GM18858 (cell line): Measurements from ENCODE around the gene JUP.

Experiments used
- ATAC-seq: cut with Tn5 transposase; IDR thresholded peaks from one replicate; pipeline ENCODE4 v1.9.1; 2021; ENCODE audit not compliant: unreplicated experiment

JUP gene

GRCh38 chr17:41760878-41761277 is 25.6 kb downstream of the JUP start:
- no peak for ATAC-seq

DNA sequence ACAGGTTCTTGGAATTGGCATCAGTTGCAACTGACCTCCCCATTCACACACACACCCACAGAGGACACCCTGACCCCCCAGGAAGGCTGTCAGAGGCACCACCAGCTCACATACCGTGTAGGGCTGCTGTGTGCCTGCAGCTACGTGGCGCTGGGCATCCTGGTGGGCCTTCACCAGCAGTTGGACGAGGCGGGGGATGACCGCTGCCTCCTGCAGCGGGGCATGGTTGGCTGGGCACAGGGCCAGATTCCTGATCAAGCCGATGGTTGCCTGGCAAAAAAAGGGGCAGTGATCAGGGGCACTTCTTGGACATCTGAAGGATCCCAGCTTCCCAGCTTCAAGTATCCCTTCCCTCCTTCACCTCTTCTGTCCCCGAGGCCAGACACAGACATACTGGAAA is 27.9 kb downstream of the JUP start:
- ATAC-seq = no peak

DNA sequence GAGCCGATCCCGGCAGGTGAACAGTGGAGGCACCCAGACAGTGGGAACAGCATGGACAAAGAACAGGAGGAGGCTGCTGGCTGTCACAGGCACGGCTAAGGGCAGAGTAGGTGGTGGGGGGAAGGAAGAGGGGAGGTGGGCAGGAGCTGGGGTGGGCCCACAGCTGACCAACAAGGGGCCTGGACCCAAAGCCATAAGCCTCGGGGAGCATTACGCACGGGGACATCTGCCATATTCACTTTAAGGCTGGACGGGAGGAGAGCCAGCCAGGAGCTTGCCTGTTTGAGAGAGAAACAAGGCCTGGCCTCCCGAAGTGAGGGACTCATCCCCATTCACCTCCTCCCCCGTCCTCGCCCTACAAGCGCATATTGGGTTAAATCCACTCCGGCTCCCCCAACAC is 32.4 kb downstream of the JUP start:
- no peak for ATAC-seq

- no peak for ATAC-seq
Observed at GRCh38 chr17:41751288-41751687, 35.2 kb downstream of the JUP start.

GRCh38 chr17:41750862-41751261 is 35.6 kb downstream of the JUP start:
- ATAC-seq = no peak

DNA sequence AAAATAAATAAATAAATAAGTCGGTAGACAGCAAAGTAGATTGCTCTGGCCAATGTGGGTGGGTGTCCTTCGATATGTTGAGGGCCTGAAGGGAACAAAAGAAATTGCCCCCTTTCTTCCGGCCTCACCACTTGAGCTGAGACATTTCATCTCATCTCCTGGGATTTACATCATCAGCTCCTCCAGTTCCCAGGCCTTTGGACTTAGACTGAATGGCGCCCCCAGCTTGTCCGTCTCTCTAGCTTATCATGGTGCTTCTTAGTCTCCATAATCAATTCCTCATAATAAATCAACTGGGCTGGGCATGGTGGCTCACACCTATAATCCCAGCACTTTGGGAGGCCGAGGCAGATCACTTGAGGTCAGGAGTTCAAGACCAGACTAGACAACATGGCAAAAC is 38.2 kb downstream of the JUP start:
- no peak for ATAC-seq

DNA sequence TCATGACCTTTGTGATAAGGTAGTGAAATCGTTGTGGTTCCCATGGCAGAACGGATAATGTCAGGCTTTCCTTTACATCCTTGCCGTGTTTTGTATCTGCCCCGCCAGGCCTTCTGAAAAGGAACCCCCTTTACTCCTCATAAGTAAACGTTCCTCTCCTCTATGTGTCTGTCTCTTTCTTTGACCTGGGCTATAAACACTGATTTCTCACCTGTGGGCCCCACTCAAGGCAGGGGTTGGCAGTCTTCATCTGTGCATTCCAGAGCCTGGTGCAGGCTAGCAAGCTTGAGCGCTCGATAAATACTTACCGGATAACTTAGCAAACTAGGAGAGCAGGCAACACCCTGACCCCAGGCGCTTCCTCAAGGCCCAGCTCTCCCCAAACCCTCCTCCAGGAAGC is 44.8 kb downstream of the JUP start:
- no peak for ATAC-seq

DNA sequence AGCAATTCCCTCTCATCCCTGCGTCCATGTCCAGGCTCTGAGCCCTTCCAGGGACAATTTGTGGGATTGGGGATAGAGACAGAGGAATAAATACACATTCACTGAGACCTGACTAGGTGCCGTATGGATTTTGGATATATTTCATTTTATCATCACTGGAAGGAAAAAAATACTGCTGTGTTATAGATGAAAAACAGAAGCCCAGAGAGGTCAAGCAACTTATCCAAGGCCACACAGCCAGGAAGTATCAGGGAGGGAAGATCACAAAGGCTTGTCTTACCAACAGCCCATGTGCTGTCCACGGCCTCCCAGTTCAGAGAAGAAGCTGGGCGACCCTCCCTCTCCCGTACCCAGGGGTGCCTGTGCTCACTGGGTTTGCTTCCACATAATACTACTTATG is 46.0 kb downstream of the JUP start:
- no peak for ATAC-seq

GRCh38 chr17:41739661-41740352 is 46.7 kb downstream of the JUP start:
- ATAC-seq = no peak

DNA sequence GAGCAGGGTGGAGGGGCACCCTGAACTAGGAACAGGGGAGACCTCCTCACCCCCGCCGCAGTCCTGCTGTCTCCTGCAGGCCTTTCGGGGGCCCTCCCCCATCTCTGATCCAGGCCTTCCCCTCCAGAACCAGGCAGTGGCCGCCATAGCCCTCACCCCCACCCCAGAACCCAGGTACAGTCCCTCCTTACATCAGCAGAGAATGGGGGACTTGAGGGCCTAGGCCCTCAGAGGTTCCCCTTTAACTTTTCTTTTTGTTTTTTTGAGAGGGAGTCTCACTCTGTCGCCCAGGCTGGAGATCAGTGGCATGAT is 47.8 kb downstream of the JUP start:
- ATAC-seq = no peak

DNA sequence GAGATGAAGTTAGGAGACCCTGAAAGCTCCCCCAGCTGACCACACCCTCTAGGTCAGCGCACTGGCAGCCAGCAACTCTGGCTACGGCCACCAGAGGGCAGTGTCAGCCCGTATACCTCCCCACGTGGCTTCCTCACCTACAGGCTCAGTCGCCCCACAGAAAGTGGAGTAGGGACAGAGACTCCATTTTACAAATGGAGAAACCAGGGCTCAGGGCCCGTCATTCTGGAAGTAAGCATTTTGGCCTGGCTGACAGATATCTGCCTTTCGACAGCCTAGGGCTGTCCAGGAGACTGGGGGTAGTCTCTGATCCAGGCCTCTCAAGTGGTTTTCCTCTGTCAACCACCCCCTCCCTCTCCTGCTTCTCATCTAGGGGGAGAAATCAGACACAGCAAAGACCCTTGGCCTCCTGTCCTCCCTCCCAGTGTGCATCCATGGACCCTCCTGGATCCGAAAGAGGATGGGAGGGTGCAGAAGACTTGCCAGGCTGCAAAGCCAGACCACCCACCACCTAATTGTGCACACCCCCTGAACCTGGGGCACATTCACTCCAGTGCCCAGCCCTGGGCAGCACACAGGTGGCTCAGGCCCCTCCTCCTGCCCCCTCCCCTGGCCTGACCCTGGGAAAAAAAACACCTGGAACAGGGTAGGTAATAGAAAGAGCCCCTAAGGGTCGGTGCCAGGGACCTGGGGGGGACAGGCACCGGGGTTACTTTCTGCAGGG is 48.3 kb downstream of the JUP start:
- no peak for ATAC-seq

DNA sequence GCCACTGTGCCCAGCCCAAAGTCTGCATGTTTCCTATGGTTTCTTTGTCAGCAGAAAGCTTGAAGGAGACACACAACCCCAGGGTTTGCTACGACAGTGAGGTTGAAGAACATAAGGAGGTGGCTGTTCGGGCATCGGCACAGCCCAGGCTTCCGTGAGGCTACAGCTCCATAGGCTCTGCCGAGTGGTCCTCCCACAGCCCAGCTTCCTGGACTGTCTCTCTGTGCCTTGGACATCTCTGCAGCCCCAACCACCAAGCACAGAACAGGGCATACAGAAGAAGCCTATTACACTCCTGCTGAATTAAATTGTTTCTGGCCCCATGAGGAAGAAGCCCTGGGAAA is 48.9 kb downstream of the JUP start:
- no peak for ATAC-seq

DNA sequence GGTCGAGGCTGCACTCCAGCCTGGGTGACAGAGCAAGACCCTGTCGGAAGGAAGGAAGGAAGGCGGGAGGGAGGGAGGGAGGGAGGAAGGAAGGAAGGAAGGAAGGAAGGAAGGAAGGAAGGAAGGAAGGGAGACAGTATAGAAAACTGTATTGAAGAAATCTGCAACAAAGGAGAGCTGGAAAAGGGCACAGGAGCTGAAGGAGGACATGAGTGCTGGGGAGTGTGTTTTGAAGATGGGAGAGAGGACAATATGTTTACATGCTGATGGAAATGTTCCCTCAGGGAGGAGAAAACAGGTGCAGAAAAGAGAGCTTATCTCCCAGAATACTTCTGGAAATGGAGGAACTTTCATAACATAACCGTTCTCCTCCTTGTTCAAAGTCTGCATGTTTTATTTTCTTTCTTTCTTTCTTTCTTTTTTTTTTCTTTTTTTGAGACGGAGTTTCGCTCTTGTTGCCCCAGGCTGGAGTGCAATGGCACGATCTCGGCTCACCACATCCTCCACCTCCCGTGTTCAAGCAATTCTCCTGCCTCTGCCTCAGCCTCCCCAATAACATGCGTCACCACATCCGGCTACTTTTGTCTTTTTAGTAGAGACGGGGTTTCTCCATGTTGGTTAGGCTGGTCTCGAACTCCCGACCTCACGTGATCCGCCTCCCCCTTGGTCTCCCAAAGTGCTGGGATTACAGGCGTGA is 49.4 kb downstream of the JUP start:
- ATAC-seq = no peak

DNA sequence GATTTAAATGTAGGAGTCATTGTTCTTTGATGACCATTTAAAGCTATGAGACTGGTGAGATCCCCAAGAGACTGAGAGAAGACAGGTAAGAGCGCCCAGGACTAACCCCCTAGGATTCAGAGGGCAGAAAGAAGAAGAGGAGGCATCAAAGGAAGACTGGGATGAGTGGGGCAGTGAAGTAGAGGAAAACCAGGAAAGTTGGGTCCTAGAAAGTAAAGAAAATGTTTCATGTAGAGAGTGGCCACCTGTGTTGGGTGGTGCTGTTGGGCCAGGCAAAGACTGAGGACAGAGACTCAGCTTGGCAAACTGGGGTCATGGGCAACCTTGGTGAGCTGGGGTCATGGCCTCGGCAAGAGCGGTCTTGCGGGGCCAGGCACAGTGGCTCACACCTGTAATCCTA is 50.8 kb downstream of the JUP start:
- no peak for ATAC-seq

DNA sequence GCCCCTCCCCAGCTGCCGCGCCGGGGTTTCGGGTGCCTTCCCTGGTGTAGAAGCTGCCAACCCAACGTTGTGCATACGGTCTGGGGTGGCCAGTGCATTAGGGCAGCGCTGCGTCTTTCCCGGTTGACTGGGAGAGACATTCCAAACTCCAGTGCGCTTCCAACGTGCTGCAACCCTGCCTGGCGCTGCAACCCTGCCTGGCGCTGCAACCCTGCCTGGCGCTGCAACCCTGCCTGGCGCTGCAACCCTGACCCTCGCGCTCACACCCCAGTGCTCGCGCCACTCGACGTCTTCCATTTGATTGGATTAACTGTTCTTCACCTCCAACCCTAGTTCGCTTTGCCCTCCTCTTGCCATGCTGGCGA is 51.6 kb downstream of the JUP start:
- ATAC-seq = no peak

- ATAC-seq = no peak
Observed at GRCh38 chr17:41734139-41734948, 52.2 kb downstream of the JUP start, which contains the start of gene HAP1. TSS of gene HAP1 (minus strand) at chr17:41734643. CDS start at chr17:41734634, 9 bp downstream.

DNA sequence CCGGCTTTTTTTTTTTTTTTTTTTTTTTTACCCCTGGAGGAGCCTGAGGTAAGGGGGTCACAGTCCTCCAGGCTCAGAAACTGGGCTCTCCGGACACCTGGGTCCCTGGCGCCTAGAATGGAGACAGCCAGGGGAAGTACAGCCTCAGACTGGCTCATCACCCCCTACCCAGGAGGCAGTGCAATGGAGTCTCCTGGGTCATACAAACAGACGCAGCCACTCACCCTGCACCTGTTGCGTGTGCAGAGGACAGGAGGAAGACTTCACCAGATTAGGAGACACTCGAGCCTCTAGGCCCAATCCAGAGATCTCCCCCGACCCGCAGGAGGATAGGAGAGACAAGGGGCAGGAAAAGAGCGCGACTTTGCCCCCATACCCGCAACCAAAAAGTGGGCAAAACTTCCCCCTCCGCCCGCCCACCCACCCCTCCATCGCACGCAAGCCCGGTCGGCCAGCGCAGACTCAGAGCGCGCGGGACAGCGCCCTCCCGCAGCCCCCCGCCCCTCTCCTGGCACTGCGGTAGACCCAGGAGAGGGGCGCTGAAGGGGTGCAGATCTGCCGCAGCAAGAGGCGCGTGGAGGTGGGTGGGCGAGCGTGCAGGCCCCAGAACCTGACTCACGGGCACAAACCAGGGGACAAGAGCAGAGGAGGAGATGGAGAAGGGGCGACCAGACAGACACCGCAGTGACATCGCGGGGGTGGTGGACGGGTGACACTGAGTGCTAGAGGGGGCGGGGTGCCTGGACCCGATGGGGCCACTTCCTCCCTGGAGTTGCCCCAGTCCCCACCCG is 53.0 kb downstream of the JUP start:
- no peak for ATAC-seq

DNA sequence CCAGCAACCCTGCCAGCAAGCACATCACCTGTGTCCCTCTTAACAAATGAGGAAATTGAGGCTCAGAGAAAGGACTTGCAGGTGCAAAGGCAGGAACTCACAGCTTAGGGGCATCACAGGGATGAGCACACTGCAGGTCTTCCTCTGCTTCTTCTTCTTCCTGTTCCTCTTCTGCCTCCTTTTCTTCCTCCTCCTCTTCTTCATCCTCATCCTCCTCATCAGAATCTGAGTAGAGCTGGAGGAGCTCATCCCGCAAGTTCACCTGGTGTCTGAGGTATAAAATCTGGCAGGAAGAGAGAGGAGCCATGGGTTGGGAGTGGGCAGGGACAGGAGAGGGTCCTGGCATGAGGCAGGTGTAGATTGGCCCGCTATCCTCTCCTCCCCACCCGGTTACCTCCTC is 54.7 kb downstream of the JUP start:
- ATAC-seq = no peak

GRCh38 chr17:41730479-41730878 is 56.0 kb downstream of the JUP start:
- no peak for ATAC-seq

GRCh38 chr17:41728056-41728455 is 58.5 kb downstream of the JUP start:
- no peak for ATAC-seq

DNA sequence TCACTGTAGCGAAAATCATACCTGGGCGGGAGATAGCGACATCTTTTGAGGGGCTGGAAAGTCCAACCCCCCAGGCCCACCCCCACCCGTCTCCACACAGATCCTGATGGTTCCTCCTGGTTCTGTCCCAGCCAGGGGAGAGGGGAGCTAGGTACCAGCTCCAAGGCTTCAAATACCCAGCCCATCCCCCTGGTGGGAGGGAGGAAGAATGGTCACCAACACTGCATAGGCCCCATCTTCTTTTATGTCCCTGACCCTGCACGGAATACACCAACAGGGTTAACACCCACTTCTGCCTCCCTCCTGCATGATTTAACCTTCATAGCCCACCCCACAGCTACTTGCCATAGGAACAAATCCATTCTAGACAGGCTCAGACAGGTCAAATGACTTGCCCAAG is 61.4 kb downstream of the JUP start:
- no peak for ATAC-seq
